ENCODE results near the gene SETD3.

SETD3 gene

DNA sequence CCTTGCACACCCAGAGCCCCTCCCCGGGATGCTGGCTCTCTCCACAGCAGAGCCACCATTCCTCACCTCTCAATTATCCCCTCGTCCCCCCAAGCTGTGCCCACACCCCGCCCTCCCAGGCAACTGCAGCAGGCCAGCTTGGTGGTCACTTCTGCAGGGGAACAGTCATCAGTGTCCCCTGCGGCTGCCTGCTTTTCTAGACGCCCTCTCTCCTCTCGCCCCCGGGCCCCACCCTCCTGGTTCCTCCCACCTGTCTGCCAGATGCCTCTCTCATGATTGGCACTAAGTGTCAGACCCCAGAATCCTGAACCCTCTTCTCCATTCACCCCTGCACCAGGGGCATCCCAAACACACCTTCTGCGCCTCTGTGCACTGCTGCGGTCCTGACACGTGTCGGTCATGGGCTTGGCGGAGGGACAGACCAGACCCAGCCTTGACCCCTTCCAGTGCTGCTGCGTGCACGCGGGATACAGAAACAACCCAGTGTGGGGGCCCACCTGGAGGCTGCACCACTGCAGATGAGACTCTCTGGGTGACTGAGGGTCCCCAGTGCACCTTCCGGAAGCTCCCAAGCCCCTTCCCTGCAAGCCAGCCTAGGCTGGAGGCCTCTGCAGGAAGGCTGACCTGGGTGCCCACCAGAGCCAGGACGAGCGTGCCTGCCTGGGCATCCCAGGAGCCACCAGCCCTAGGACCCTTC is 99.5 kb downstream of the SETD3 start:
- no peak for TF ChIP-seq CREB1 (IDR thresholded peaks at IDR 0.05; ENCODE audit: low read depth)

DNA sequence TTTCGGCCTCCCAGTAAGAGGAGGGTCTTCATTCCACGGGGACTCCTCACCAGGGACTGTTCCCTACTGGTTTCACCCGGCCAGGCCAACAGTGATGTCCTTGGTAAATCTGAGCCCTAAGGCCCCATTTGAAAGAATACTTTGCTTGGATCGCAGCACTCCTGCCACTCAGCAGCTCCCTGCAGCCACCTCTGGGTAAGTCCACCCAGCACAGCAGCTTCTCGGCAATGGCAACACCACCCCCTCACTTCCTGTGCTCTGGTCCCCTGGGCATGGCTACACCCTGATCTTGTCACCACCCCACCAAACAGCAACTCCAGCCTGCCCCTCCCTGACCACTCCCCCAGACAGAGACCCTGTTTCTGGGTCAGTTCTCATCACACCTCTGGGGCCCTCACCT is 100.3 kb downstream of the SETD3 start:
- no peak for TF ChIP-seq ZBTB7A (IDR thresholded peaks at IDR 0.05; ENCODE audit: low read depth)
- TF ChIP-seq EP300 (IDR thresholded peaks at IDR 0.05; ENCODE audit: borderline replicate concordance) = no peak
- no peak for TF ChIP-seq TCF12 (IDR thresholded peaks at IDR 0.05; ENCODE audit: low read depth)
- TF ChIP-seq FOXM1 (IDR thresholded peaks at IDR 0.05; ENCODE audit: borderline replicate concordance, low read depth) = no peak
- TF ChIP-seq CREB1 (IDR thresholded peaks at IDR 0.05; ENCODE audit: low read depth) = no peak
- TF ChIP-seq YY1 (IDR thresholded peaks at IDR 0.05; ENCODE audit: low read depth) = no peak
- TF ChIP-seq NFIC (IDR thresholded peaks at IDR 0.05) = no peak
- no peak for TF ChIP-seq CEBPB (IDR thresholded peaks at IDR 0.05)
- TF ChIP-seq EGR1 (IDR thresholded peaks at IDR 0.05) = no peak
- no peak for TF ChIP-seq TAF1 (IDR thresholded peaks at IDR 0.05; ENCODE audit: low read depth)
- TF ChIP-seq, protein P1, sequence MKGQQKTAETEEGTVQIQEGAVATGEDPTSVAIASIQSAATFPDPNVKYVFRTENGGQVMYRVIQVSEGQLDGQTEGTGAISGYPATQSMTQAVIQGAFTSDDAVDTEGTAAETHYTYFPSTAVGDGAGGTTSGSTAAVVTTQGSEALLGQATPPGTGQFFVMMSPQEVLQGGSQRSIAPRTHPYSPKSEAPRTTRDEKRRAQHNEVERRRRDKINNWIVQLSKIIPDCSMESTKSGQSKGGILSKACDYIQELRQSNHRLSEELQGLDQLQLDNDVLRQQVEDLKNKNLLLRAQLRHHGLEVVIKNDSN (IDR thresholded peaks at IDR 0.05) = no peak

DNA sequence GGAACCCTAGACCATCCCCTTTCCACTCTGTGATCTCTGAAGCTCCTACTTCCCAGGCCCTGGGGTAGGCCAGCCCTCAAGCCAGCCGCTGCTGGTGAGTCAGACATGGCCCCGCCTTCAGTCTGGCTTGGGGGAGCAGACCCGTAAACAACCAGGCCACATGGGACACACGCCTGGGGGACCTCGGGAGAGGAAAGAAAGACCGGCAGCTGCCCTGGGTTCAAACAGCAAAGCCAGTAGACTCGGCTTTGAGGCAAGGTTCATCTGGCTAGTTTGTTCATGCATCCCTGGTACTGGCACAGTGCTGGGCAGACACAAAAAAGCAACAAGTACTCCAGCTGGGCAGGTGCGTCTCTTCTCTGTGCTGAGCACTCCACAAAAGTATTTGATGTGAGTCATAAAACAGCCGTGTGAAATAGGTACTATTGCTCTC is 101.9 kb downstream of the SETD3 start:
- TF ChIP-seq, protein P2, sequence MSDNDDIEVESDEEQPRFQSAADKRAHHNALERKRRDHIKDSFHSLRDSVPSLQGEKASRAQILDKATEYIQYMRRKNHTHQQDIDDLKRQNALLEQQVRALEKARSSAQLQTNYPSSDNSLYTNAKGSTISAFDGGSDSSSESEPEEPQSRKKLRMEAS (IDR thresholded peaks at IDR 0.05) = no peak
- TF ChIP-seq TEAD4 (IDR thresholded peaks at IDR 0.05) (no peak), EP300 (IDR thresholded peaks at IDR 0.05; ENCODE audit: borderline replicate concordance) (no peak), FOXM1 (IDR thresholded peaks at IDR 0.05; ENCODE audit: borderline replicate concordance, low read depth) (no peak), TAF1 (IDR thresholded peaks at IDR 0.05; ENCODE audit: low read depth) (no peak), YY1 (IDR thresholded peaks at IDR 0.05; ENCODE audit: low read depth) (no peak), EGR1 (IDR thresholded peaks at IDR 0.05) (no peak)
- TF ChIP-seq, protein P1 (IDR thresholded peaks at IDR 0.05) = no peak

DNA sequence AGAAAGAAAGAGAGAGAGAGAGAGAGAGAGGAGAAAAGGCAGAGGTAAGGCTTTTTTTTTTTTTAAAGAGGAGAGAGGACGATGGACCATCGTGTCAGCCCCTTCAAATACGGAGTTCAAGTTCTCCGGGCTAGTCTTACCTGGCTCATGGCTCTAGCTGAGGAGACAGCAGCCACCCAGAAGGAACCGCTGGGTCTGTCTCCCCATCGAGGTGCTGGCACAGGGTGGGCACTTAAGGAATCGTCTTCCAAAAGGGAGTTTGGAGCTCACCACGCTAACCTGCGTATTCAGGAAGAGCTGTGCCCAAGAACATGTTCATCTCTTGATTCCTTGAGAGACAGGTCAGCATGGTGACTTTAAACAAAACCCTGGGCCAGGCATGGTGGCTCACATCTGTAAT is 102.7 kb downstream of the SETD3 start:
- TF ChIP-seq TCF12 (IDR thresholded peaks at IDR 0.05; ENCODE audit: low read depth) (no peak), CEBPB (IDR thresholded peaks at IDR 0.05) (no peak), TAF1 (IDR thresholded peaks at IDR 0.05; ENCODE audit: low read depth) (no peak), YY1 (IDR thresholded peaks at IDR 0.05; ENCODE audit: low read depth) (no peak), TEAD4 (IDR thresholded peaks at IDR 0.05) (no peak), EP300 (IDR thresholded peaks at IDR 0.05; ENCODE audit: borderline replicate concordance) (no peak), CREB1 (IDR thresholded peaks at IDR 0.05; ENCODE audit: low read depth) (no peak), NFIC (IDR thresholded peaks at IDR 0.05) (no peak)
- TF ChIP-seq, protein P1 (IDR thresholded peaks at IDR 0.05) = no peak

DNA sequence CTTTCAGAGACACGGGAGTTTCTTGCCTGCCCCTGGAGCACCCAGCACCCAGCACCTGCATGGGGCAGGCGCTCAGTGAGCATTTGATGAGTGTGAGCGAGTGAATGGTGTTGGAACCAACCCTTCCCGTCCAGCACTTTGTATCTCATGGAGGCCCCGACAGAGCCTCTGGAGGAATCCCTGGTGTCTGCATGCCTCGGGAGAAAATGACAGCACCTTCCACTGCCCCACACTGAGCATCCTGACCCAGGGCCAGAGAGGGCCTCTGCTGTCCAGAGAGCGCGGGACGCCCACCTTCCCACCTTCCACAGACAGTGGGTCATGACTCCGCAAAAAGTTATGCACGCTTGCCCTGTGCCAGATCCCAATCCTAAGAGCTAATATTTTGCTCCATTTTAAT is 105.7 kb downstream of the SETD3 start:
- TF ChIP-seq, protein P3, sequence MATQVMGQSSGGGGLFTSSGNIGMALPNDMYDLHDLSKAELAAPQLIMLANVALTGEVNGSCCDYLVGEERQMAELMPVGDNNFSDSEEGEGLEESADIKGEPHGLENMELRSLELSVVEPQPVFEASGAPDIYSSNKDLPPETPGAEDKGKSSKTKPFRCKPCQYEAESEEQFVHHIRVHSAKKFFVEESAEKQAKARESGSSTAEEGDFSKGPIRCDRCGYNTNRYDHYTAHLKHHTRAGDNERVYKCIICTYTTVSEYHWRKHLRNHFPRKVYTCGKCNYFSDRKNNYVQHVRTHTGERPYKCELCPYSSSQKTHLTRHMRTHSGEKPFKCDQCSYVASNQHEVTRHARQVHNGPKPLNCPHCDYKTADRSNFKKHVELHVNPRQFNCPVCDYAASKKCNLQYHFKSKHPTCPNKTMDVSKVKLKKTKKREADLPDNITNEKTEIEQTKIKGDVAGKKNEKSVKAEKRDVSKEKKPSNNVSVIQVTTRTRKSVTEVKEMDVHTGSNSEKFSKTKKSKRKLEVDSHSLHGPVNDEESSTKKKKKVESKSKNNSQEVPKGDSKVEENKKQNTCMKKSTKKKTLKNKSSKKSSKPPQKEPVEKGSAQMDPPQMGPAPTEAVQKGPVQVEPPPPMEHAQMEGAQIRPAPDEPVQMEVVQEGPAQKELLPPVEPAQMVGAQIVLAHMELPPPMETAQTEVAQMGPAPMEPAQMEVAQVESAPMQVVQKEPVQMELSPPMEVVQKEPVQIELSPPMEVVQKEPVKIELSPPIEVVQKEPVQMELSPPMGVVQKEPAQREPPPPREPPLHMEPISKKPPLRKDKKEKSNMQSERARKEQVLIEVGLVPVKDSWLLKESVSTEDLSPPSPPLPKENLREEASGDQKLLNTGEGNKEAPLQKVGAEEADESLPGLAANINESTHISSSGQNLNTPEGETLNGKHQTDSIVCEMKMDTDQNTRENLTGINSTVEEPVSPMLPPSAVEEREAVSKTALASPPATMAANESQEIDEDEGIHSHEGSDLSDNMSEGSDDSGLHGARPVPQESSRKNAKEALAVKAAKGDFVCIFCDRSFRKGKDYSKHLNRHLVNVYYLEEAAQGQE (IDR thresholded peaks at IDR 0.05; ENCODE audit: low read depth) = no peak
- TF ChIP-seq, protein P1 (IDR thresholded peaks at IDR 0.05) = no peak
- no peak for TF ChIP-seq NFIC (IDR thresholded peaks at IDR 0.05)
- TF ChIP-seq EP300 (IDR thresholded peaks at IDR 0.05; ENCODE audit: borderline replicate concordance) = no peak
- TF ChIP-seq, protein P2 (IDR thresholded peaks at IDR 0.05) = no peak
- no peak for TF ChIP-seq FOXM1 (IDR thresholded peaks at IDR 0.05; ENCODE audit: borderline replicate concordance, low read depth)
- TF ChIP-seq EGR1 (IDR thresholded peaks at IDR 0.05) = no peak
- TF ChIP-seq TAF1 (IDR thresholded peaks at IDR 0.05; ENCODE audit: low read depth) = no peak
- no peak for TF ChIP-seq YY1 (IDR thresholded peaks at IDR 0.05; ENCODE audit: low read depth)
- no peak for TF ChIP-seq ZBTB7A (IDR thresholded peaks at IDR 0.05; ENCODE audit: low read depth)
- no peak for TF ChIP-seq CEBPB (IDR thresholded peaks at IDR 0.05)
- no peak for TF ChIP-seq TCF12 (IDR thresholded peaks at IDR 0.05; ENCODE audit: low read depth)
- TF ChIP-seq TEAD4 (IDR thresholded peaks at IDR 0.05) = no peak

DNA sequence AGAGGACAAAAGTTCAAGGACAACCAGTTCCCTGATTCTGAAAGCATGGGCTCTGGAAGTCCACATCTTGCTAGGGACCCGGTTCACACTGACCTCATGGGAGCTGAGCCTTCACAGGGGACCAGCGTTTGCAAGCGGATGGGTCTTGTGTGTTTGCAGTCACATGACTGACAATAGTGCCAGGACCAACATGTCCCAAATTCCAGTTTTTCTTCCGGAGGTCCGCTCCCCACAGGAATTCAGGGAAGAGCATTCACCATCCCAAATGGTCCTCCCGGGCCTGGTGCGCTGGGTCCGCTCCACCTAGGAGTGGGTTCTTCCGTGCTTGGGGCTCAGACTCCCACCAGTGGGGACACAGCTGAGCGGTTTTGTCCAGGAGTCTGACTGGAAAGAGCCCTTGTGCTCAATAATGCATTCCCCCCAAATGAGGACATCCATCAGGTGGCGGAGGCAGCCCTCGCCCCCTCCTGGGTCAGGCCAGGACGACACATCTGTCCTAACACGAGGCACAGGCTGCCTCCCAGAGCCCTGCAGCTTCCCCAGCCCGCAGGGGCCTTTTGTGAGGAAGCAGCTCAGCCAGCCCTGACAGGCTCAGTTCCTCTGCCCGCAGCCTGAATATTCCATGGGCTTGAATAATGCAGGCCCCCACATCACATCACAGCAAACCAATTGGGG is 116.9 kb downstream of the SETD3 start:
- TF ChIP-seq NFIC (IDR thresholded peaks at IDR 0.05) (no peak), CREB1 (IDR thresholded peaks at IDR 0.05; ENCODE audit: low read depth) (no peak), TCF12 (IDR thresholded peaks at IDR 0.05; ENCODE audit: low read depth) (no peak), TAF1 (IDR thresholded peaks at IDR 0.05; ENCODE audit: low read depth) (no peak), ZBTB7A (IDR thresholded peaks at IDR 0.05; ENCODE audit: low read depth) (no peak)
- TF ChIP-seq, protein P3 (IDR thresholded peaks at IDR 0.05; ENCODE audit: low read depth) = no peak

Measured in Ishikawa (cell line).